NCI-H1105 treated with DMSO at 0.1 percent for 48 hours (cell line): ENCODE data around the gene ZNF341.
"Not testable (repeated sequence)": the region's sequence is repeated elsewhere in the genome, so short reads cannot be mapped to it uniquely, and the experiment has no call there.

ENCODE experiments used
- DNase-seq: peaks from one replicate; lab custom pipeline; 2025; lab: John Stamatoyannopoulos, UW

ZNF341 gene

GRCh38 chr20:33730946-33731692, 677 bp upstream of the ZNF341 start:
- DNase-seq: no peak

- peak; percentile 93 for DNase-seq
Measured at GRCh38 chr20:33732166-33732970, 572 bp downstream of the ZNF341 start.

- no peak for DNase-seq
Measured at GRCh38 chr20:33733654-33734576, 2.1 kb downstream of the ZNF341 start.

- no peak for DNase-seq
Measured at GRCh38 chr20:33736962-33737361, 5.2 kb downstream of the ZNF341 start.

GRCh38 chr20:33739493-33739892, 7.7 kb downstream of the ZNF341 start:
- no peak for DNase-seq

GRCh38 chr20:33740189-33740588, 8.4 kb downstream of the ZNF341 start:
- no peak for DNase-seq

GRCh38 chr20:33744181-33744580, 12.4 kb downstream of the ZNF341 start:
- no peak for DNase-seq

GRCh38 chr20:33744773-33745385, 13.1 kb downstream of the ZNF341 start:
- no peak for DNase-seq

- no peak for DNase-seq
Measured at GRCh38 chr20:33746325-33746998, 14.7 kb downstream of the ZNF341 start.

- DNase-seq: no peak
Measured at GRCh38 chr20:33751775-33752174, 20.0 kb downstream of the ZNF341 start.

- no peak for DNase-seq
Measured at GRCh38 chr20:33753143-33753542, 21.3 kb downstream of the ZNF341 start.

GRCh38 chr20:33753763-33754162, 22.0 kb downstream of the ZNF341 start:
- DNase-seq: no peak

- DNase-seq: not testable (repeated sequence)
Measured at GRCh38 chr20:33755936-33756490, 24.2 kb downstream of the ZNF341 start.

- no peak for DNase-seq
Measured at GRCh38 chr20:33757046-33757445, 25.2 kb downstream of the ZNF341 start.

GRCh38 chr20:33757458-33757857, 25.7 kb downstream of the ZNF341 start:
- DNase-seq: no peak

GRCh38 chr20:33761698-33762250, 30.0 kb downstream of the ZNF341 start:
- DNase-seq: no peak

- DNase-seq: no peak
Measured at GRCh38 chr20:33765099-33765498, 33.3 kb downstream of the ZNF341 start.

GRCh38 chr20:33765592-33765991, 33.8 kb downstream of the ZNF341 start:
- no peak for DNase-seq

GRCh38 chr20:33766686-33767085, 34.9 kb downstream of the ZNF341 start:
- DNase-seq: no peak

- DNase-seq: no peak
Measured at GRCh38 chr20:33767777-33768138, 36.0 kb downstream of the ZNF341 start.

GRCh38 chr20:33769043-33769442, 37.2 kb downstream of the ZNF341 start:
- DNase-seq: no peak
